GM12878 (cell line): ENCODE results near the gene YARS2. TPM values are rescaled to one million over a fixed set of nuclear protein-coding genes. Genes with fewer than 3 reads are reported as not detected.
"Not testable (repeated sequence)": the region's sequence is repeated elsewhere in the genome, so short reads cannot be mapped to it uniquely, and the experiment has no call there.

Experiments
- ATAC-seq: fragments of 200-7000 bp; cut with Tn5 transposase; 3 replicates; pipeline ENCODE4 v1.9.1; 2020; ENCODE audit warnings: mild to moderate bottlenecking, moderate library complexity
- BruUV-seq: library from RNA; stranded (reverse); fragments of 400-500 nt; replicated peaks from 2 replicates; lab custom pipeline; 2021; lab: Mats Ljungman, UMichigan
- CTCF ChIA-PET: fragments of 300-600 bp; sonication (Branson Sonifier 250); formaldehyde crosslinking; extraction: SDS; loops from one replicate; lab custom pipeline; 2021; ENCODE audit warnings: inconsistent platforms; lab: Yijun Ruan, JAX
- POLR2A ChIA-PET: fragments of 350-600 bp; formaldehyde crosslinking; extraction: SDS; loops from one replicate; lab custom pipeline; 2021; ENCODE audit warnings: inconsistent platforms; lab: Charles Lee
- RAD21 ChIA-PET: fragments of 300-600 bp; sonication (Branson Sonifier 250); formaldehyde crosslinking; loops from one replicate; lab custom pipeline; 2023; ENCODE audit warnings: antibody characterized with exemption; ENCODE audit not compliant: unreplicated experiment; lab: Charles Lee
- SMC1A ChIA-PET: fragments of 300-600 bp; sonication (Branson Sonifier 250); formaldehyde crosslinking; loops from one replicate; lab custom pipeline; 2023; ENCODE audit not compliant: unreplicated experiment, uncharacterized antibody; lab: Charles Lee
- DNase-seq: peaks from one replicate; pipeline ENCODE4 v3.0.0-alpha.2; 2011; ENCODE audit warnings: low read depth, low spot score
- FAIRE-seq: peaks from 3 replicates; lab custom pipeline; 2011; peaks lifted over from hg19 to GRCh38; lab: Jason Lieb, UNC
- H2AFZ ChIP-seq: 2 replicates; pipeline ENCODE4 v1.6.0; 2011; ENCODE audit warnings: low read depth, low read length, control low read depth; ENCODE audit not compliant: control insufficient read depth
- H3K27ac ChIP-seq: 2 replicates; pipeline ENCODE4 v1.5.1; 2011; ENCODE audit warnings: control low read depth; ENCODE audit not compliant: control insufficient read depth, insufficient read depth
- H3K27me3 ChIP-seq, 2 experiments: replicated peaks in 1 of 2; 2 replicates each; pipeline versions ENCODE4 v1.6.0 to v1.6.1; 2011; ENCODE audit warnings: low read length in 1 of 2; ENCODE audit not compliant: control insufficient read depth in 2 of 2, insufficient read depth in 2 of 2
- H3K36me3 ChIP-seq, 2 experiments: 2 replicates each; pipeline ENCODE4 v1.5.1; 2011; ENCODE audit warnings: low read length in 1 of 2; ENCODE audit not compliant: control insufficient read depth in 2 of 2, insufficient read depth in 2 of 2
- H3K4me1 ChIP-seq: 2 replicates; pipeline ENCODE4 v1.6.1; 2011; ENCODE audit warnings: mild to moderate bottlenecking, low read length, moderate library complexity, mixed read lengths; ENCODE audit not compliant: control insufficient read depth, insufficient read depth
- H3K4me2 ChIP-seq: 2 replicates; pipeline ENCODE4 v1.6.0; 2011; ENCODE audit warnings: control low read depth; ENCODE audit not compliant: control insufficient read depth, insufficient read depth
- H3K4me3 ChIP-seq: fragments of 200-600 bp; sonication (generic); 2 replicates; pipeline ENCODE4 v1.5.1; 2016
- H3K79me2 ChIP-seq: 2 replicates; pipeline ENCODE4 v1.6.0; 2011; ENCODE audit warnings: low read length; ENCODE audit not compliant: control insufficient read depth, insufficient read depth
- H3K9ac ChIP-seq: 2 replicates; pipeline ENCODE4 v1.8.0; 2011; ENCODE audit warnings: low read length, control low read depth, mixed read lengths; ENCODE audit not compliant: control insufficient read depth, insufficient read depth
- H3K9me3 ChIP-seq: replicated peaks from 3 replicates; pipeline ENCODE4 v1.5.1; 2011; ENCODE audit warnings: mild to moderate bottlenecking, low read length; ENCODE audit not compliant: control insufficient read depth, insufficient read depth
- H4K20me1 ChIP-seq: 2 replicates; pipeline ENCODE4 v1.6.0; 2011; ENCODE audit not compliant: control insufficient read depth, insufficient read depth
- CBX5 ChIP-seq: sonication (generic); IDR thresholded peaks from 2 replicates; pipeline ENCODE4 v1.6.1; 2016; ENCODE audit warnings: low read depth, moderate library complexity, mild to moderate bottlenecking, inconsistent platforms
- IRF4 ChIP-seq: IDR thresholded peaks from 2 replicates; pipeline ENCODE4 v1.6.1; 2011; ENCODE audit warnings: low read depth, low read length
- LARP7 ChIP-seq: fragments of 450-650 bp; IDR thresholded peaks from 2 replicates; pipeline ENCODE4 v1.6.1; 2017; ENCODE audit warnings: mild to moderate bottlenecking
- MYB ChIP-seq: fragments of 150-350 bp; IDR thresholded peaks from 2 replicates; pipeline ENCODE4 v1.6.1; 2014; ENCODE audit warnings: mild to moderate bottlenecking, low read depth, low read length, borderline replicate concordance
- NFIC ChIP-seq: IDR thresholded peaks from 2 replicates; pipeline ENCODE4 v1.6.1; 2012; ENCODE audit warnings: low read depth, mild to moderate bottlenecking, inconsistent platforms, low read length, moderate library complexity
- PAX5 ChIP-seq: IDR thresholded peaks from 2 replicates; pipeline ENCODE4 v1.6.1; 2011; ENCODE audit warnings: low read depth, low read length, borderline replicate concordance
- RBBP5 ChIP-seq: fragments of 200-600 bp; sonication (generic); conservative IDR thresholded peaks from 2 replicates; pipeline ENCODE4 v1.6.1; 2016
- SP1 ChIP-seq: IDR thresholded peaks from one replicate; pipeline ENCODE4 v1.6.1; 2011; ENCODE audit warnings: low read depth, low read length
- ZNF384 ChIP-seq: IDR thresholded peaks from 2 replicates; pipeline ENCODE4 v1.6.1; 2012; ENCODE audit warnings: low read depth, mild to moderate bottlenecking, low read length, improper control_type of control experiment, borderline replicate concordance
- WGBS: methylation state at CpG from one replicate; pipeline ENCODE4 v1.1.6; 2016; ENCODE audit warnings: low lambda C conversion rate; ENCODE audit not compliant: insufficient replicate concordance, insufficient coverage; ENCODE audit errors: missing lambda C conversion rate; 5-methylcytosine and 5-hydroxymethylcytosine counted together
- in situ Hi-C: fragments of 300-500 bp; cut with MboI; formaldehyde crosslinking; loops from 9 replicates; pipeline ENCODE4 v1.14.3; 2018; ENCODE audit warnings: mixed read lengths
- intact Hi-C: fragments of 100-400 bp; cut with micrococcal nuclease; formaldehyde crosslinking; loops from one replicate; pipeline ENCODE4 v1.14.2; 2022; ENCODE audit not compliant: unreplicated experiment
- polyA plus RNA-seq, 11 experiments: library from polyadenylated mRNA; depleted of rRNA in 4 of 11; unstranded in 6 of 11; stranded (reverse) in 5 of 11; fragments of >200 nt; fragmentation: Nextera tagmentation in 4 of 11; fragmentation: Illumina TruSeq in 1 of 11; extraction: Ambion mirVana in 4 of 11; extraction: Trizol in 1 of 11; gene quantifications; 1 replicate in 1 of 11; 2 replicates in 10 of 11; pipeline versions ENCODE4 v1.2.1 to v1.2.3, GENCODE V29; 2011 to 2016; ENCODE audit warnings: inconsistent platforms in 2 of 11, missing spikeins in 2 of 11, low read depth in 1 of 11
- total RNA-seq, 4 experiments: library from RNA; depleted of rRNA in 3 of 4; stranded (reverse); fragments of >200 nt in 3 of 4; fragmentation: Illumina TruSeq in 1 of 4; extraction: Trizol in 1 of 4; gene quantifications; 2 replicates each; pipeline versions ENCODE4 v1.2.1 to v1.2.3, GENCODE V29; 2013 to 2021
- TF ChIP-seq, protein P1 (sequence below): fragments of 150-350 bp; IDR thresholded peaks from 2 replicates; pipeline ENCODE4 v1.6.1; 2016; ENCODE audit warnings: low read depth, low read length
- TF ChIP-seq, protein P2 (sequence below): fragments of 150-350 bp; IDR thresholded peaks from 2 replicates; pipeline ENCODE4 v1.6.1; 2014; ENCODE audit warnings: mild to moderate bottlenecking, low read depth, low read length

The YARS2 gene
- total and polyA plus RNA-seq, 10 of the 15 experiments (the other 5 are each of a cell fraction or from before 2014, with no cell fraction given), result 13.4 to 46.7 (median 29.6) TPM

DNA sequence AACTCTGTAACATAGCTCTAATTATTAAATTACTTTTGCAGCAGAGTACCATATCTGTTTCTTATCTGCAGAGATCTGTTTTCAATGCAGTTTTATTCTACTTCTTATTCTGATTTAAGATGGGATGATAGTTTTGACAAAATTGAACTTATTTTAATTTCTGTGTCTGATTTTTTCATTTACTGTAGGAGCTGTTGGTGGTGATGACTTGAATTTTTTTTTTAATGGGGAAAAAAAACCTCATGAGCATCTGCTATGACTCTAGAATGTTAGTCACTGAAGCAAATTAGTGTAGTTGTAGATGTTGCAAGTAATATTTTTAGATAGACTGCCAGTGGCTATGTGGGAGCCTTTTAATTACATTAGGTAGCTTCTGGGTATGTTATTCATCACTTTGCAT is 53.2 kb downstream of the YARS2 start:
- no peak for TF ChIP-seq MYB
- TF ChIP-seq CBX5, result no peak
- no peak for TF ChIP-seq ZNF384
- TF ChIP-seq, protein P1, sequence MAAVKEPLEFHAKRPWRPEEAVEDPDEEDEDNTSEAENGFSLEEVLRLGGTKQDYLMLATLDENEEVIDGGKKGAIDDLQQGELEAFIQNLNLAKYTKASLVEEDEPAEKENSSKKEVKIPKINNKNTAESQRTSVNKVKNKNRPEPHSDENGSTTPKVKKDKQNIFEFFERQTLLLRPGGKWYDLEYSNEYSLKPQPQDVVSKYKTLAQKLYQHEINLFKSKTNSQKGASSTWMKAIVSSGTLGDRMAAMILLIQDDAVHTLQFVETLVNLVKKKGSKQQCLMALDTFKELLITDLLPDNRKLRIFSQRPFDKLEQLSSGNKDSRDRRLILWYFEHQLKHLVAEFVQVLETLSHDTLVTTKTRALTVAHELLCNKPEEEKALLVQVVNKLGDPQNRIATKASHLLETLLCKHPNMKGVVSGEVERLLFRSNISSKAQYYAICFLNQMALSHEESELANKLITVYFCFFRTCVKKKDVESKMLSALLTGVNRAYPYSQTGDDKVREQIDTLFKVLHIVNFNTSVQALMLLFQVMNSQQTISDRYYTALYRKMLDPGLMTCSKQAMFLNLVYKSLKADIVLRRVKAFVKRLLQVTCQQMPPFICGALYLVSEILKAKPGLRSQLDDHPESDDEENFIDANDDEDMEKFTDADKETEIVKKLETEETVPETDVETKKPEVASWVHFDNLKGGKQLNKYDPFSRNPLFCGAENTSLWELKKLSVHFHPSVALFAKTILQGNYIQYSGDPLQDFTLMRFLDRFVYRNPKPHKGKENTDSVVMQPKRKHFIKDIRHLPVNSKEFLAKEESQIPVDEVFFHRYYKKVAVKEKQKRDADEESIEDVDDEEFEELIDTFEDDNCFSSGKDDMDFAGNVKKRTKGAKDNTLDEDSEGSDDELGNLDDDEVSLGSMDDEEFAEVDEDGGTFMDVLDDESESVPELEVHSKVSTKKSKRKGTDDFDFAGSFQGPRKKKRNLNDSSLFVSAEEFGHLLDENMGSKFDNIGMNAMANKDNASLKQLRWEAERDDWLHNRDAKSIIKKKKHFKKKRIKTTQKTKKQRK, result no peak
- no peak for TF ChIP-seq NFIC
- no peak for TF ChIP-seq SP1
- TF ChIP-seq LARP7, result no peak
- TF ChIP-seq PAX5, result no peak
- TF ChIP-seq, protein P2, sequence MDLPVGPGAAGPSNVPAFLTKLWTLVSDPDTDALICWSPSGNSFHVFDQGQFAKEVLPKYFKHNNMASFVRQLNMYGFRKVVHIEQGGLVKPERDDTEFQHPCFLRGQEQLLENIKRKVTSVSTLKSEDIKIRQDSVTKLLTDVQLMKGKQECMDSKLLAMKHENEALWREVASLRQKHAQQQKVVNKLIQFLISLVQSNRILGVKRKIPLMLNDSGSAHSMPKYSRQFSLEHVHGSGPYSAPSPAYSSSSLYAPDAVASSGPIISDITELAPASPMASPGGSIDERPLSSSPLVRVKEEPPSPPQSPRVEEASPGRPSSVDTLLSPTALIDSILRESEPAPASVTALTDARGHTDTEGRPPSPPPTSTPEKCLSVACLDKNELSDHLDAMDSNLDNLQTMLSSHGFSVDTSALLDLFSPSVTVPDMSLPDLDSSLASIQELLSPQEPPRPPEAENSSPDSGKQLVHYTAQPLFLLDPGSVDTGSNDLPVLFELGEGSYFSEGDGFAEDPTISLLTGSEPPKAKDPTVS, result no peak
- TF ChIP-seq RBBP5, result no peak
- TF ChIP-seq IRF4, result no peak
- Histone ChIP-seq H3K9ac (no peak overlapping the region), H3K79me2 (peaks cover 26% of the 10 kb centered on the region), H3K4me1 (no peaks in the 10 kb centered on the region), H3K27ac (no peak overlapping the region), H3K27me3 (no peaks in the 10 kb centered on the region), H4K20me1 (no peaks in the 10 kb centered on the region; the same call in 1 of the 2 replicates), H2AFZ (no peak overlapping the region), H3K4me2 (no peak overlapping the region), H3K36me3 (peaks cover under 1 to 7% of the 10 kb centered on the region in 2 experiments; a peak in 3 of 4 replicates), H3K9me3 (no peaks in the 10 kb centered on the region; the same call in 2 of the 3 replicates), H3K4me3 (no peak overlapping the region)
- ATAC-seq (no peak), DNase-seq (no peak), FAIRE-seq (no peak)
- SMC1A ChIA-PET, result interaction anchor here (0.8 to 1.3 kb wide), 3 partner anchors 11 to 246 kb away, joined by 3 to 4 read pairs (median 4); no protein-coding TSS in a partner anchor
- RAD21 ChIA-PET, result interaction anchor here (1.5 kb wide), 1 partner anchor 13 kb away, joined by 5 read pairs; no protein-coding TSS in a partner anchor
- POLR2A ChIA-PET, result no interaction called here
- in situ Hi-C loops (no loop called here), intact Hi-C loops (no loop called here)
- BruUV-seq, result no TSS peak
- CTCF ChIA-PET, result interaction anchor here (1.2 to 1.3 kb wide), 2 partner anchors 12 to 54 kb away, joined by 3 to 5 read pairs; partner anchors contain the start of gene YARS2

DNA sequence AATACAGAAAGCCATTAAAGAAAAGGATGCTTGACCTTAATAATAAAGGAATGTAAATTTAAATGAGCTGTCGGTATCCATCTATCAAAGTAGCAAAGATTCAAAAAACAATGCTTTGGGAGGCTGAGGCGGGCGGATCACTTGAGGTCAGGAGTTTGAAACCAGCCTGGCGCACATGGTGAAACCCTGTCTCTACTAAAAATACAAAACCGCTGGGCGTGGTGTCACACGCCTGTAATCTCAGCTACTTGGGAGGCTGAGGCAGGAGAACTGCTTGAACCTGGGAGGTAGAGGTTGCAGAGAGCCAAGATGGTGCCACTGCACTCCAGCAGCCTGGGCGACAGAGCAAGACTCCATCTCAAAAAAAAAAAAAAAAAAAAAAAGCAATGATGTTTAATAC is 56.3 kb downstream of the YARS2 start:
- H3K9ac ChIP-seq, RAD21 ChIA-PET, intact Hi-C loops, H3K27ac ChIP-seq, H3K4me1 ChIP-seq, DNase-seq, H3K9me3 ChIP-seq, ATAC-seq, H3K27me3 ChIP-seq, H3K4me2 ChIP-seq, H4K20me1 ChIP-seq, in situ Hi-C loops, H3K4me3 ChIP-seq, H2AFZ ChIP-seq, H3K36me3 ChIP-seq, BruUV-seq, FAIRE-seq: not testable (repeated sequence)
- CTCF ChIA-PET, result interaction anchor here (1.4 kb wide), 1 partner anchor 8 kb away, joined by 3 read pairs; no protein-coding TSS in a partner anchor
- POLR2A ChIA-PET, result interaction anchor here (0.6 to 0.8 kb wide), 2 partner anchors 16 to 41 kb away, joined by 3 read pairs; no protein-coding TSS in a partner anchor
- H3K79me2 ChIP-seq, result peaks cover 45% of the 10 kb centered on the region
- SMC1A ChIA-PET, result interaction anchor here (0.5 to 1.8 kb wide), 6 partner anchors 10 to 1407 kb away, joined by 3 to 6 read pairs (median 3); no protein-coding TSS in a partner anchor
- WGBS, result 97% methylated on average over 7 of the region's 8 CpGs
